ENCODE results near the gene ADAMTSL5. TPM values are rescaled to one million over a fixed set of nuclear protein-coding genes. Genes with fewer than 3 reads are reported as not detected.

ADAMTSL5 gene
- total RNA-seq, 1 experiment from 2014 or later: 20.6 TPM

DNA sequence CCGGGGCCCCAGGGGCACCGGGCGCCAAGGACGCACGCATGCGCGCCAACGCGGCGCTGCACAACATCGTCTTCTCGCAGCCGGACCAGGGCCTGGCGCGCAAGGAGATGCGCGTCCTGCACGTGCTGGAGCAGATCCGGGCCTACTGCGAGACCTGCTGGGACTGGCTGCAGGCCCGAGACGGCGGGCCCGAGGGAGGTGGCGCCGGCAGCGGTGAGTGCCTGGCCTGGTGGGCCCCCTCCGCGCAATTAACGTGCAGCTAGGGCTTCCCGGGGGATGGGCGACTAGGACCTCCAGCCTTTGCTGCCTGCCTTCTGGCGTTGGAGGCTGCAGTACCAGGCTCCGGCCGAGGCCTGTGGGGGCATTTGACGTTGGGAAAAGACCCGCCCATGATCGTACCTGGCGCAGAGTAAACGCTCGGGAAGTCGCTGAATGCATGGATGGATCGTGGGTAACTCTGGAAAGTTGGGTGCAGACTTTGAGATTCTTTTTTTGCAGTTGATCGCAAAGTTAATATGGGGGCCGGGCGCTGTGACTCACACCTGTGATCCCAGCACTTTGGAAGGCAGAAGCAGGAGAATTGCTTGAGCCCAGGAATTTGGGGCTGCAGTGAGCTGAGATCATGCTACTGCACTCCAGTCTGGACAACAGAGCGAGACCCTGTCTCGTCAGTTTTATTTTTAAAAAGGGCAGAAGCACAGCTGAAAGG lies 55.6 kb downstream of the ADAMTSL5 start:
- Histone ChIP-seq H3K9me3 (ENCODE audit: control insufficient read depth, insufficient read depth, low read depth, low read length) (no peaks in the 10 kb centered on the region), H3K4me1 (ENCODE audit: control insufficient read depth, insufficient read depth, low read length) (no peaks in the 10 kb centered on the region; the same call in 1 of the 2 replicates), H3K4me3 (ENCODE audit: low read depth in 2 of 2, low read length in 2 of 2) (no peak overlapping the region), H3K36me3 (ENCODE audit: control insufficient read depth, insufficient read depth, low read length) (no peaks in the 10 kb centered on the region), H3K27me3 (ENCODE audit: control insufficient read depth, insufficient read depth, low read length) (no peaks in the 10 kb centered on the region), H3K27ac (ENCODE audit: low read length) (no peak overlapping the region)
- intact Hi-C loops (cut with micrococcal nuclease; ENCODE audit: unreplicated experiment): no loop called here
- ATAC-seq (no peak), DNase-seq (ENCODE audit: low read depth, low spot score) (no peak)
- TF ChIP-seq, protein P1, sequence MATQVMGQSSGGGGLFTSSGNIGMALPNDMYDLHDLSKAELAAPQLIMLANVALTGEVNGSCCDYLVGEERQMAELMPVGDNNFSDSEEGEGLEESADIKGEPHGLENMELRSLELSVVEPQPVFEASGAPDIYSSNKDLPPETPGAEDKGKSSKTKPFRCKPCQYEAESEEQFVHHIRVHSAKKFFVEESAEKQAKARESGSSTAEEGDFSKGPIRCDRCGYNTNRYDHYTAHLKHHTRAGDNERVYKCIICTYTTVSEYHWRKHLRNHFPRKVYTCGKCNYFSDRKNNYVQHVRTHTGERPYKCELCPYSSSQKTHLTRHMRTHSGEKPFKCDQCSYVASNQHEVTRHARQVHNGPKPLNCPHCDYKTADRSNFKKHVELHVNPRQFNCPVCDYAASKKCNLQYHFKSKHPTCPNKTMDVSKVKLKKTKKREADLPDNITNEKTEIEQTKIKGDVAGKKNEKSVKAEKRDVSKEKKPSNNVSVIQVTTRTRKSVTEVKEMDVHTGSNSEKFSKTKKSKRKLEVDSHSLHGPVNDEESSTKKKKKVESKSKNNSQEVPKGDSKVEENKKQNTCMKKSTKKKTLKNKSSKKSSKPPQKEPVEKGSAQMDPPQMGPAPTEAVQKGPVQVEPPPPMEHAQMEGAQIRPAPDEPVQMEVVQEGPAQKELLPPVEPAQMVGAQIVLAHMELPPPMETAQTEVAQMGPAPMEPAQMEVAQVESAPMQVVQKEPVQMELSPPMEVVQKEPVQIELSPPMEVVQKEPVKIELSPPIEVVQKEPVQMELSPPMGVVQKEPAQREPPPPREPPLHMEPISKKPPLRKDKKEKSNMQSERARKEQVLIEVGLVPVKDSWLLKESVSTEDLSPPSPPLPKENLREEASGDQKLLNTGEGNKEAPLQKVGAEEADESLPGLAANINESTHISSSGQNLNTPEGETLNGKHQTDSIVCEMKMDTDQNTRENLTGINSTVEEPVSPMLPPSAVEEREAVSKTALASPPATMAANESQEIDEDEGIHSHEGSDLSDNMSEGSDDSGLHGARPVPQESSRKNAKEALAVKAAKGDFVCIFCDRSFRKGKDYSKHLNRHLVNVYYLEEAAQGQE (IDR thresholded peaks at IDR 0.05; ENCODE audit: insufficient read depth in 1 of 2, low read depth in 2 of 2, low read length in 1 of 2): no peak
- TF ChIP-seq POLR2AphosphoS5 (IDR thresholded peaks at IDR 0.05; ENCODE audit: low read depth, low read length) (no peak), TCF7L2 (IDR thresholded peaks at IDR 0.05; ENCODE audit: low read depth, low read length) (no peak), SIN3A (IDR thresholded peaks at IDR 0.05; ENCODE audit: borderline replicate concordance, insufficient read depth, low read depth, low read length) (no peak)
- TF ChIP-seq, protein P2, sequence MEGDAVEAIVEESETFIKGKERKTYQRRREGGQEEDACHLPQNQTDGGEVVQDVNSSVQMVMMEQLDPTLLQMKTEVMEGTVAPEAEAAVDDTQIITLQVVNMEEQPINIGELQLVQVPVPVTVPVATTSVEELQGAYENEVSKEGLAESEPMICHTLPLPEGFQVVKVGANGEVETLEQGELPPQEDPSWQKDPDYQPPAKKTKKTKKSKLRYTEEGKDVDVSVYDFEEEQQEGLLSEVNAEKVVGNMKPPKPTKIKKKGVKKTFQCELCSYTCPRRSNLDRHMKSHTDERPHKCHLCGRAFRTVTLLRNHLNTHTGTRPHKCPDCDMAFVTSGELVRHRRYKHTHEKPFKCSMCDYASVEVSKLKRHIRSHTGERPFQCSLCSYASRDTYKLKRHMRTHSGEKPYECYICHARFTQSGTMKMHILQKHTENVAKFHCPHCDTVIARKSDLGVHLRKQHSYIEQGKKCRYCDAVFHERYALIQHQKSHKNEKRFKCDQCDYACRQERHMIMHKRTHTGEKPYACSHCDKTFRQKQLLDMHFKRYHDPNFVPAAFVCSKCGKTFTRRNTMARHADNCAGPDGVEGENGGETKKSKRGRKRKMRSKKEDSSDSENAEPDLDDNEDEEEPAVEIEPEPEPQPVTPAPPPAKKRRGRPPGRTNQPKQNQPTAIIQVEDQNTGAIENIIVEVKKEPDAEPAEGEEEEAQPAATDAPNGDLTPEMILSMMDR (IDR thresholded peaks at IDR 0.05): no peak
- ChIA-PET POLR2A (interaction anchor here (0.6 kb wide), 1 partner anchor 15 kb away, joined by 6 read pairs; no protein-coding TSS in a partner anchor), CTCF (no interaction called here)
- BruUV-seq (replicated peaks): no TSS peak
- in situ Hi-C loops (cut with HindIII; ENCODE audit: low pct_unique_long_range_greater_than_20kb, low sequenced_read_pairs): no loop called here

DNA sequence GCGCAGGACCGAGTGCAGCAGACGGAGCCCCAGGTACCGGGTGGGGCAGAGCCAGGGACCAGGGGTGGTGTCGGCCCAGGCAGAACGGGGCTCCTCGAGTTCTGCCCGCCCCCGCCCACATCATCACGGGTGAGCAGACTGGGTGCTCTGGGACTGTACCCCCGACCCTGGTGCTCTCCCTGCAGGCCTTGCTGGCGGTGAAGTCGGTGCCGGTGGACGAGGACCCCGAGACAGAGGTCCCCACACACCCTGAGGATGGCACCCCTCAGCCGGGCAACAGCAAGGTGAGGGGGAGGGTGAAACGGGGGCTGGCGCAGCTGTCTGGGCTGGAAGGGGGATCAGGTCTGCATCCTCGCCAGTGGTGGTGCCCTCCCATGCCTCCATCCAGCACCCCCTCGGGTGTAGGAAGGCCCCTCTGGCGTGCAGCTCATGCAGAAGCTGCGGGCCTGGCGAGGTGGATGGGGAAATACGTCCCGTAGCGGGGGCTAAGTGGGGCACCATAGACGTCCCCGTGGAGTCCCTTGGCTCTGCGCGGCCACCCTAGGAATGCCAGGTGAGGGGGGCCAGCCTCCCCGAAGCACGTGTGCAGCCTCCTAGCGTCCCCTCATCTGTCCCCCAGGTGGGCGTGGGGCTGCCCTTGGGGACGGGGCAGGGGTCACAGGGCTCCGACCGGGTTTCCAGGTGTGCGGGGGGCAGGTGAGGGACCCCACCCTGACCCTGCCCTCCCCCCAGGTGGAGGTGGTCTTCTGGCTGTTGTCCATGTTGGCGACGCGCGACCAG lies 56.5 kb downstream of the ADAMTSL5 start:
- no peaks in the 10 kb centered on the region; the same call in 1 of the 2 replicates for H3K4me1 ChIP-seq (ENCODE audit: control insufficient read depth, insufficient read depth, low read length)
- no peaks in the 10 kb centered on the region for H3K9me3 ChIP-seq (ENCODE audit: control insufficient read depth, insufficient read depth, low read depth, low read length)
- H3K4me3 ChIP-seq (ENCODE audit: low read depth in 2 of 2, low read length in 2 of 2): no peak overlapping the region
- TF ChIP-seq, protein P2 (IDR thresholded peaks at IDR 0.05): no peak
- TF ChIP-seq, protein P1 (IDR thresholded peaks at IDR 0.05; ENCODE audit: insufficient read depth in 1 of 2, low read depth in 2 of 2, low read length in 1 of 2): no peak
- TF ChIP-seq TCF7L2 (IDR thresholded peaks at IDR 0.05; ENCODE audit: low read depth, low read length) (no peak), POLR2AphosphoS5 (IDR thresholded peaks at IDR 0.05; ENCODE audit: low read depth, low read length) (no peak), SIN3A (IDR thresholded peaks at IDR 0.05; ENCODE audit: borderline replicate concordance, insufficient read depth, low read depth, low read length) (no peak)
- ATAC-seq (no peak), DNase-seq (ENCODE audit: low read depth, low spot score) (no peak)
- H3K27ac ChIP-seq (ENCODE audit: low read length): no peak overlapping the region
- CTCF ChIA-PET: no interaction called here
- no TSS peak for BruUV-seq (replicated peaks)
- H3K36me3 ChIP-seq (ENCODE audit: control insufficient read depth, insufficient read depth, low read length): no peaks in the 10 kb centered on the region
- in situ Hi-C loops (cut with HindIII; ENCODE audit: low pct_unique_long_range_greater_than_20kb, low sequenced_read_pairs): no loop called here
- no peaks in the 10 kb centered on the region for H3K27me3 ChIP-seq (ENCODE audit: control insufficient read depth, insufficient read depth, low read length)
- intact Hi-C loops (cut with micrococcal nuclease; ENCODE audit: unreplicated experiment): no loop called here
- POLR2A ChIA-PET: no interaction called here

All from Panc1 (cell line).